ENCODE results near the gene PRPSAP1. TPM values are rescaled to one million over a fixed set of nuclear protein-coding genes. Genes with fewer than 3 reads are reported as not detected.

Gene PRPSAP1
- total RNA-seq, 1 donor from 2014 or later = 68.5 TPM

GRCh38 chr17:76318586-76318985 is 35.1 kb downstream of the PRPSAP1 start:
- Mint-ChIP-seq H3K36me3 (ENCODE audit: unreplicated experiment) (no peaks in the 10 kb centered on the region), H3K4me3 (ENCODE audit: unreplicated experiment) (no peak overlapping the region), H3K27ac (ENCODE audit: unreplicated experiment) (no peak overlapping the region), H3K27me3 (ENCODE audit: unreplicated experiment) (peaks cover 2% of the 10 kb centered on the region), H3K4me1 (ENCODE audit: low read depth, unreplicated experiment) (no peaks in the 10 kb centered on the region), H3K9me3 (ENCODE audit: unreplicated experiment) (no peaks in the 10 kb centered on the region)
- DNase-seq = no peak
- TF ChIP-seq CTCF (IDR thresholded peaks at IDR 0.05; ENCODE audit: partially characterized antibody, unreplicated experiment) = no peak

- Mint-ChIP-seq H3K27ac (ENCODE audit: unreplicated experiment) (no peak overlapping the region), H3K9me3 (ENCODE audit: unreplicated experiment) (no peaks in the 10 kb centered on the region), H3K4me3 (ENCODE audit: unreplicated experiment) (no peak overlapping the region), H3K36me3 (ENCODE audit: unreplicated experiment) (no peaks in the 10 kb centered on the region), H3K4me1 (ENCODE audit: low read depth, unreplicated experiment) (no peaks in the 10 kb centered on the region), H3K27me3 (ENCODE audit: unreplicated experiment) (peaks cover 2% of the 10 kb centered on the region)
- DNase-seq = no peak
- TF ChIP-seq CTCF (IDR thresholded peaks at IDR 0.05; ENCODE audit: partially characterized antibody, unreplicated experiment) = no peak
Observed at GRCh38 chr17:76317535-76317934, 36.2 kb downstream of the PRPSAP1 start.

GRCh38 chr17:76314392-76315227 is 39.1 kb downstream of the PRPSAP1 start:
- Mint-ChIP-seq H3K4me1 (ENCODE audit: low read depth, unreplicated experiment) (no peaks in the 10 kb centered on the region), H3K9me3 (ENCODE audit: unreplicated experiment) (no peaks in the 10 kb centered on the region), H3K27me3 (ENCODE audit: unreplicated experiment) (peaks cover 2% of the 10 kb centered on the region), H3K36me3 (ENCODE audit: unreplicated experiment) (no peaks in the 10 kb centered on the region), H3K27ac (ENCODE audit: unreplicated experiment) (no peak overlapping the region), H3K4me3 (ENCODE audit: unreplicated experiment) (no peak overlapping the region)
- TF ChIP-seq CTCF (IDR thresholded peaks at IDR 0.05; ENCODE audit: partially characterized antibody, unreplicated experiment) = no peak
- DNase-seq = no peak

- no peak for DNase-seq
- Mint-ChIP-seq H3K4me3 (ENCODE audit: unreplicated experiment) (no peak overlapping the region), H3K36me3 (ENCODE audit: unreplicated experiment) (no peaks in the 10 kb centered on the region), H3K27me3 (ENCODE audit: unreplicated experiment) (peaks cover 2% of the 10 kb centered on the region), H3K9me3 (ENCODE audit: unreplicated experiment) (no peaks in the 10 kb centered on the region), H3K27ac (ENCODE audit: unreplicated experiment) (no peak overlapping the region), H3K4me1 (ENCODE audit: low read depth, unreplicated experiment) (no peaks in the 10 kb centered on the region)
- no peak for TF ChIP-seq CTCF (IDR thresholded peaks at IDR 0.05; ENCODE audit: partially characterized antibody, unreplicated experiment)
Observed at GRCh38 chr17:76312735-76313134, 41.0 kb downstream of the PRPSAP1 start.

- H3K4me1 Mint-ChIP-seq (ENCODE audit: low read depth, unreplicated experiment) = no peaks in the 10 kb centered on the region
- H3K27me3 Mint-ChIP-seq (ENCODE audit: unreplicated experiment) = no peaks in the 10 kb centered on the region
- no peak for TF ChIP-seq CTCF (IDR thresholded peaks at IDR 0.05; ENCODE audit: partially characterized antibody, unreplicated experiment)
- H3K36me3 Mint-ChIP-seq (ENCODE audit: unreplicated experiment) = no peaks in the 10 kb centered on the region
- DNase-seq = no peak
- H3K27ac Mint-ChIP-seq (ENCODE audit: unreplicated experiment) = no peak overlapping the region
- no peaks in the 10 kb centered on the region for H3K9me3 Mint-ChIP-seq (ENCODE audit: unreplicated experiment)
- H3K4me3 Mint-ChIP-seq (ENCODE audit: unreplicated experiment) = no peak overlapping the region
Observed at GRCh38 chr17:76309461-76309860, 44.3 kb downstream of the PRPSAP1 start.
